Ectodermal cell (in vitro differentiated cells): ENCODE results near the gene PDLIM3.

Source experiments
- H3K27ac ChIP-seq: 2 replicates; pipeline ENCODE4 v1.7.0; 2013; ENCODE audit warnings: mild to moderate bottlenecking, low read depth, low read length; ENCODE audit not compliant: insufficient read depth, poor library complexity, severe bottlenecking
- H3K27me3 ChIP-seq: 2 replicates; pipeline ENCODE4 v1.7.0; 2013; ENCODE audit warnings: mild to moderate bottlenecking, low read length; ENCODE audit not compliant: insufficient read depth, control insufficient read depth, poor library complexity, severe bottlenecking
- H3K36me3 ChIP-seq: one replicate; pipeline ENCODE4 v1.7.0; 2013; ENCODE audit warnings: low read length; ENCODE audit not compliant: control insufficient read depth, insufficient read depth
- H3K4me1 ChIP-seq: one replicate; pipeline ENCODE4 v1.7.0; 2013; ENCODE audit warnings: low read length; ENCODE audit not compliant: control insufficient read depth, insufficient read depth
- H3K4me3 ChIP-seq: 2 replicates; pipeline ENCODE4 v1.7.0; 2013; ENCODE audit warnings: low read depth, low read length, control low read depth; ENCODE audit not compliant: insufficient read depth
- H3K9me3 ChIP-seq: 2 replicates; pipeline ENCODE4 v1.7.0; 2013; ENCODE audit warnings: mild to moderate bottlenecking, low read length, moderate library complexity; ENCODE audit not compliant: control insufficient read depth
- WGBS, 2 experiments: methylation state at CpG; one replicate each; pipeline ENCODE4 v1.1.7; 2013; ENCODE audit warnings: missing lambda C conversion rate in 2 of 2; 5-methylcytosine and 5-hydroxymethylcytosine counted together

The PDLIM3 gene

DNA sequence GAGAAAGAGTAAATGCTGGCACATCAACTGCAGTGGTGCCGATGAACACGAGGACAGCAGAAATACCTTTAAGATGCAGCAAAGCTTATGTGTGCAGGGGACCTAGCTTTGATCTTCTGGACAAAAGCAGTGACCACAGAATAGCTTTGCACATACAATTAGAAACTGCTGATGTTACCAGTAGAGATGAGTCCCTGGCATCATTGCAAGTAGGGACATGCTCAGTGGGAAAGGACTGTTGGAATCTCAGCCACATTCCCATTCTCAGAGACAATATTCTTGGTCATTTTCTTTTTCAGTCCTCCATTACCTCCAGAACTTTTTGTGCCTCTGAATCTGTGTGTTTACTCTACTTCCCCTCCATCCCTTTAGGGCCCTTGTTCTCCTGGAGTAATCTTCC is 16.9 kb upstream of the PDLIM3 start:
- Histone ChIP-seq H3K36me3 (no peaks in the 10 kb centered on the region), H3K27ac (no peak overlapping the region), H3K4me3 (no peak overlapping the region), H3K4me1 (no peaks in the 10 kb centered on the region), H3K27me3 (no peaks in the 10 kb centered on the region), H3K9me3 (no peaks in the 10 kb centered on the region)
- WGBS, 2 experiments, result 93 to 97% methylated on average over 2 of the region's 2 CpGs

- H3K27me3 ChIP-seq, result no peaks in the 10 kb centered on the region
- no peaks in the 10 kb centered on the region for H3K36me3 ChIP-seq
- no peaks in the 10 kb centered on the region for H3K4me1 ChIP-seq
- H3K4me3 ChIP-seq, result no peak overlapping the region
- H3K27ac ChIP-seq, result no peak overlapping the region
- 44 to 69% methylated on average over 1 of the region's 1 CpG for WGBS, 2 experiments
- no peaks in the 10 kb centered on the region for H3K9me3 ChIP-seq
Measured at GRCh38 chr4:185550933-185551332, 15.6 kb upstream of the PDLIM3 start.

- 65 to 75% methylated on average over 2 of the region's 2 CpGs for WGBS, 2 experiments
- Histone ChIP-seq H3K36me3 (no peaks in the 10 kb centered on the region), H3K4me3 (no peak overlapping the region), H3K4me1 (no peaks in the 10 kb centered on the region), H3K27ac (no peak overlapping the region), H3K27me3 (no peaks in the 10 kb centered on the region), H3K9me3 (no peaks in the 10 kb centered on the region)
Measured at GRCh38 chr4:185549095-185549639, 13.9 kb upstream of the PDLIM3 start.

DNA sequence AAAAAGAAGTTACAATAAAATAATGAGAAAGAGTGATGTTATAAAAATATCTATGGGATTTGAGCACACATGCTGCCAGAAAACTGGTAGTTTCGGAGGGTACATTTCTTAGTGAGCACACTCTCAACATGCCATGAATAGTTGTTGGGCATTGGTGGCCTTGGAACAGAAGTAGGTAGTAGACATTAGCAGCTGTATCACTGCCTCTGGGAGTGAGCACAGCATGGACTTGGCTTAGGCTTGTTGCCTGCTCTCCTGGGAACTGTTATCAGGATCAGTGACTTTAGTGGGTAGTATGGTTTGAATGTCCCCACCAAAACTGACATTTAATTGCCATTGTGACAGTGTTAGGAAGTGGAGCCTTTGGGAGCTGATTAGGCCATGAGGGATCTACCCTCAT is 13.3 kb upstream of the PDLIM3 start:
- Histone ChIP-seq H3K4me1 (no peaks in the 10 kb centered on the region), H3K27ac (no peak overlapping the region), H3K4me3 (no peak overlapping the region), H3K27me3 (no peaks in the 10 kb centered on the region), H3K9me3 (no peaks in the 10 kb centered on the region), H3K36me3 (no peaks in the 10 kb centered on the region)
- 91 to 100% methylated on average over 1 of the region's 1 CpG for WGBS, 2 experiments

- no peak overlapping the region for H3K4me3 ChIP-seq
- no peaks in the 10 kb centered on the region for H3K27me3 ChIP-seq
- H3K9me3 ChIP-seq, result no peaks in the 10 kb centered on the region
- H3K4me1 ChIP-seq, result no peaks in the 10 kb centered on the region
- H3K27ac ChIP-seq, result no peak overlapping the region
- WGBS, 2 experiments, result 96 to 97% methylated on average over 6 of the region's 6 CpGs
- no peaks in the 10 kb centered on the region for H3K36me3 ChIP-seq
Measured at GRCh38 chr4:185546335-185546734, 11.0 kb upstream of the PDLIM3 start.

GRCh38 chr4:185542626-185543315 is 7.5 kb upstream of the PDLIM3 start:
- peaks cover 6% of the 10 kb centered on the region for H3K4me1 ChIP-seq
- H3K27me3 ChIP-seq, result no peaks in the 10 kb centered on the region
- H3K36me3 ChIP-seq, result no peaks in the 10 kb centered on the region
- H3K9me3 ChIP-seq, result no peaks in the 10 kb centered on the region
- no peak overlapping the region for H3K4me3 ChIP-seq
- WGBS, 2 experiments, result 94 to 96% methylated on average over 14 of the region's 14 CpGs
- H3K27ac ChIP-seq, result no peak overlapping the region

GRCh38 chr4:185541251-185541727 is 6.0 kb upstream of the PDLIM3 start:
- H3K9me3 ChIP-seq, result no peaks in the 10 kb centered on the region
- no peak overlapping the region for H3K27ac ChIP-seq
- peaks cover 7% of the 10 kb centered on the region for H3K27me3 ChIP-seq
- H3K36me3 ChIP-seq, result no peaks in the 10 kb centered on the region
- H3K4me3 ChIP-seq, result no peak overlapping the region
- peaks cover 6% of the 10 kb centered on the region for H3K4me1 ChIP-seq
- 70 to 79% methylated on average over 10 of the region's 10 CpGs for WGBS, 2 experiments

DNA sequence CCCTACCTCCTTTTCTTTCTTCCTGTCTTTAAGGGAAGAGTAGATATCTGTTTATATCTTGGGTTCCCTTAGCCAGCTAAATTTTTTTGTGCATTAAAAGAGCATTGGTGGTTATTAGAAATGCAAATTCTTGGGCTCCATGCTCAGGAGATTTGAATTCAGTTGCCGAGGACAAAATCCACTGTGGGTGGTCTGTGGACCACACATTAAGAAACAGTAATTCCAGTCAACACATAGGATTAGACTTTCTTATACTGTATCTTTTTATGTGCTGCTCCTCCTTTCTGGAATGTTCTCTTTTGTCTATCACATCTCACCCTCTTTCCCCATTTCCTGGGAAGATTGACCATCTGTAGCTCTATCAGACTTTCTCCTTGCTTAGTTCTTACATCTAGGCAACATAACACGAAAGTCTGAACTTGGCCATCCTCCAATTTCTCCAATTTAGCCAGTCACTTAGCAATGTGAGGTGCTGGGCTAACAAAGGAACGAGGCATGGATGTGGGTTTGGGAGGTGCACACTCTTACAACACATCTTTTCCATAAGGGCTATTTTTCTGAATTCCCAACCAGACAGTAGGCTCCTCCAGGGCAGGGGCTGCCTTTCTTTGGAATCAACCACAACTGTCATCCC is 5.3 kb upstream of the PDLIM3 start:
- H3K36me3 ChIP-seq, result no peaks in the 10 kb centered on the region
- H3K4me1 ChIP-seq, result peaks cover 6% of the 10 kb centered on the region
- H3K9me3 ChIP-seq, result no peaks in the 10 kb centered on the region
- H3K4me3 ChIP-seq, result no peak overlapping the region
- 93 to 97% methylated on average over 3 of the region's 3 CpGs for WGBS, 2 experiments
- no peak overlapping the region for H3K27ac ChIP-seq
- H3K27me3 ChIP-seq, result peaks cover 13% of the 10 kb centered on the region

DNA sequence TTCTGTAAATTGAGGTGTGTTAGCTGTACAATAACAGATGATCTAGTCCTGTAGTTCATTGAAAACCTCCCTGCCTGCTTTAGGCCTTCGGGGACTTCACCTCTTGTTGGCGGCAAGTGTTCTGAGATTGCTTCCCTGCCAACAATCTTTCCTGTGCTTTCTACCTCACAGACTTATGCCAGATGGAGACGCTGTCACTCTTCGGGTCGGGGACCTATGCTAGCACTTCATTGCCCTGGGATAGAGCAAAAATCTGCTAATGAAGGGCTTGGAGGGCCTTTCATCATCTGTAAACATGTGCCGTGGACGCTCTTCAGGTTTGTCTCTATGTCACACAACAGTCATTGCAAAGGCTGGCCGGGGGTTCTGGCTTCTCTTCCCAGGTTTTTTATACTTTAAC is 4.7 kb upstream of the PDLIM3 start:
- 80 to 85% methylated on average over 8 of the region's 8 CpGs for WGBS, 2 experiments
- Histone ChIP-seq H3K4me3 (no peak overlapping the region), H3K9me3 (no peaks in the 10 kb centered on the region), H3K4me1 (peaks cover 6% of the 10 kb centered on the region), H3K27me3 (peaks cover 19% of the 10 kb centered on the region), H3K36me3 (no peaks in the 10 kb centered on the region), H3K27ac (no peak overlapping the region)

GRCh38 chr4:185538806-185539205 is 3.5 kb upstream of the PDLIM3 start:
- H3K4me1 ChIP-seq, result peaks cover 6% of the 10 kb centered on the region
- no peak overlapping the region for H3K27ac ChIP-seq
- no peaks in the 10 kb centered on the region for H3K9me3 ChIP-seq
- H3K4me3 ChIP-seq, result no peak overlapping the region
- peaks cover 31% of the 10 kb centered on the region for H3K27me3 ChIP-seq
- WGBS, 2 experiments, result 69 to 78% methylated on average over 1 of the region's 1 CpG
- H3K36me3 ChIP-seq, result no peaks in the 10 kb centered on the region
